Measurements from ENCODE around the gene NUP214.

NUP214 gene

GRCh38 chr9:131276094-131276888, 150.9 kb downstream of the NUP214 start, which contains the start of gene FAM78A:
Gene FAM78A (minus strand): TSS chr9:131276510. CDS start chr9:131276179, 331 bp downstream.
- DNase-seq = peak in 2 of 56 donors; percentile 10 to 49

- no peak for DNase-seq
Measured at GRCh38 chr9:131276891-131277286, 151.5 kb downstream of the NUP214 start.

GRCh38 chr9:131277287-131277909, 152.0 kb downstream of the NUP214 start:
- no peak for DNase-seq

- DNase-seq = peak in 54 of 56 donors; percentile 23 to 91 (median 80)
Measured at GRCh38 chr9:131277910-131278701, 152.7 kb downstream of the NUP214 start.

- no peak for DNase-seq
Measured at GRCh38 chr9:131278702-131279111, 153.3 kb downstream of the NUP214 start.

- DNase-seq = no peak
Measured at GRCh38 chr9:131279196-131279862, 153.9 kb downstream of the NUP214 start.

- DNase-seq = no peak
Measured at GRCh38 chr9:131279863-131280570, 154.6 kb downstream of the NUP214 start.

GRCh38 chr9:131280660-131281059, 155.3 kb downstream of the NUP214 start:
- DNase-seq = no peak

GRCh38 chr9:131281119-131281965, 156.0 kb downstream of the NUP214 start:
- DNase-seq = no peak

GRCh38 chr9:131282175-131282574, 156.8 kb downstream of the NUP214 start:
- no peak for DNase-seq

GRCh38 chr9:131282688-131283422, 157.5 kb downstream of the NUP214 start:
- DNase-seq = peak in 2 of 56 donors; percentile 17 to 65

All from nucleus accumbens (tissue), 56 donors.